Gastroesophageal sphincter (tissue), 3 donors: Measurements from ENCODE around the gene CFAP61.

ENCODE experiments used
- CTCF ChIP-seq, 4 experiments: fragments of 200-600 bp in 2 of 4; fragments of 450-650 bp in 2 of 4; sonication (generic) in 1 of 4; IDR thresholded peaks; one replicate each; pipeline ENCODE4 v1.5.1; 2017 to 2019; ENCODE audit warnings: antibody characterized with exemption in 4 of 4, mild to moderate bottlenecking in 2 of 4, moderate library complexity in 2 of 4
- POLR2A ChIP-seq, 2 donors: fragments of 450-650 bp; IDR thresholded peaks; one replicate each; pipeline ENCODE4 v1.6.1; 2017; ENCODE audit warnings: antibody characterized with exemption in 2 of 2, mild to moderate bottlenecking in 2 of 2, moderate library complexity in 1 of 2

- TF ChIP-seq CTCF (IDR thresholded peaks at IDR 0.05) (no peak), POLR2A (IDR thresholded peaks at IDR 0.05) (no peak)
Measured at GRCh38 chr20:20230741-20231140, 178.4 kb downstream of the CFAP61 start.
